Measurements from ENCODE around the gene DIO1.

The DIO1 gene

DNA sequence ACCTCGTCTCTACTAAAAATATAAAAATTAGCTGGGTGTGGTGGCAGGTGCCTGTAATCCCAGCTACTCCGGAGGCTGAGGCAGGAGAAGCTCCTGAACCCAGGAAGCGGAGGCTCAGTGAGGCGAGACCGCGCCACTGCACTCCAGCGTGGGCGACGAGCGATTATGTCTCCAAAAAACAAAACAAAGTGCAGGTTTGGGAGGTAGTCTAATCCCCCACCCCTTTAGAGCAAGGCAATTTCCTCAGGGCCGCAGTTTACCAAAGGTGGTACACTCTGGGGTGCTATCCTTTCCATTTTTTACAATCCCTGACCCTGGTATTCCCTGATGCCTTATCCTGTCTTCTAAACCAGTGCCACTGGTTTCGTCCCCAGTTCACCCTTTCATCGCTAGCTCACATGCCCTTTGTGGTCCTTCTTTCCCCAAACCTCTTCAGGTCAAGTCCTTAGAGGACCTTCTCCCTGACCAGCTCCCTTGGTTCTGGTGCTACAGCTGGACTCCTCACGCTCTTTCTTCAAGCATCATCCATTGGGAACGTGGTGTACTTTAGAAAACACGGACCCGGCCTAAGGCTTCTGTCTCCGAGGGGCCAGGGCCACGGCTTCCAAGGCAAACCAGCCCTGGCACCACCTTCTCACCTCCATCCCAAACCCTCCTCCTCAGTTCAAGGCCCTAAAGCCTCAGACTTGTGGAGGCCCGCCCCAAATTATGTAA lies 50.6 kb downstream of the DIO1 start:
- TF ChIP-seq, protein P1, sequence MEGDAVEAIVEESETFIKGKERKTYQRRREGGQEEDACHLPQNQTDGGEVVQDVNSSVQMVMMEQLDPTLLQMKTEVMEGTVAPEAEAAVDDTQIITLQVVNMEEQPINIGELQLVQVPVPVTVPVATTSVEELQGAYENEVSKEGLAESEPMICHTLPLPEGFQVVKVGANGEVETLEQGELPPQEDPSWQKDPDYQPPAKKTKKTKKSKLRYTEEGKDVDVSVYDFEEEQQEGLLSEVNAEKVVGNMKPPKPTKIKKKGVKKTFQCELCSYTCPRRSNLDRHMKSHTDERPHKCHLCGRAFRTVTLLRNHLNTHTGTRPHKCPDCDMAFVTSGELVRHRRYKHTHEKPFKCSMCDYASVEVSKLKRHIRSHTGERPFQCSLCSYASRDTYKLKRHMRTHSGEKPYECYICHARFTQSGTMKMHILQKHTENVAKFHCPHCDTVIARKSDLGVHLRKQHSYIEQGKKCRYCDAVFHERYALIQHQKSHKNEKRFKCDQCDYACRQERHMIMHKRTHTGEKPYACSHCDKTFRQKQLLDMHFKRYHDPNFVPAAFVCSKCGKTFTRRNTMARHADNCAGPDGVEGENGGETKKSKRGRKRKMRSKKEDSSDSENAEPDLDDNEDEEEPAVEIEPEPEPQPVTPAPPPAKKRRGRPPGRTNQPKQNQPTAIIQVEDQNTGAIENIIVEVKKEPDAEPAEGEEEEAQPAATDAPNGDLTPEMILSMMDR (IDR thresholded peaks at IDR 0.05; ENCODE audit: control extremely low read depth, extremely low read depth, low read depth, missing control alignments): no peak
- no peak for DNase-seq (ENCODE audit: extremely low spot score)
- ChIA-PET CTCF (interaction anchor here (0.9 to 3.2 kb wide), 15 partner anchors 8 to 110 kb away, joined by 3 to 24 read pairs (median 5); partner anchors contain the start of gene NDC1), POLR2A (interaction anchor here (0.9 to 2.0 kb wide), 3 partner anchors 12 to 255 kb away, joined by 3 to 21 read pairs (median 4); partner anchors contain the start of genes CYB5RL, MRPL37 and YIPF1)

DNA sequence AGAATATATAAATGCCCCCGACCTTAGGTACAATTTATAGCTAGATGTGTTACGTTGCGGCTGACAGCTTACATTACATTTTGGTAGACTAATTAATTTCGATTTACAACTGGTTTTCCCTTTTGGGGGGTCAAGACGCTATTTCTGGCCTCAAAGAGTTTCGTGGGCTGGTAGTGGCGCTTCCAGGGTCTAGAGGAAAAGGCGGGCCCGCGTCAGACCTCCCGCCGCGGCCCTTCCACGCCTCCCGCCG lies 51.1 kb downstream of the DIO1 start:
- DNase-seq (ENCODE audit: extremely low spot score): no peak
- CTCF ChIA-PET: interaction anchor here (0.9 to 3.2 kb wide), 15 partner anchors 8 to 107 kb away, joined by 3 to 24 read pairs (median 5); partner anchors contain the start of gene NDC1
- TF ChIP-seq, protein P1 (IDR thresholded peaks at IDR 0.05; ENCODE audit: control extremely low read depth, extremely low read depth, low read depth, missing control alignments): no peak
- POLR2A ChIA-PET: interaction anchor here (0.7 to 2.0 kb wide), 5 partner anchors 11 to 255 kb away, joined by 3 to 21 read pairs (median 3); partner anchors contain the start of genes CYB5RL, MRPL37, TCEANC2 and TMEM59

GRCh38 chr1:53945433-53946251 lies 51.7 kb downstream of the DIO1 start, which contains the start of gene IFT25:
TSS of gene IFT25 (minus strand) at chr1:53945699. CDS start at chr1:53940082, 5,617 bp downstream.
- peak; percentile 95 for DNase-seq (ENCODE audit: extremely low spot score)
- CTCF ChIA-PET: interaction anchor here (0.6 to 3.2 kb wide), 22 partner anchors 9 to 136 kb away, joined by 3 to 24 read pairs (median 3); partner anchors contain the start of gene NDC1
- POLR2A ChIA-PET: interaction anchor here (0.5 to 2.0 kb wide), 9 partner anchors 11 to 254 kb away, joined by 3 to 21 read pairs (median 3); partner anchors contain the start of genes CYB5RL, MRPL37, TCEANC2 and TMEM59
- TF ChIP-seq, protein P1 (IDR thresholded peaks at IDR 0.05; ENCODE audit: control extremely low read depth, extremely low read depth, low read depth, missing control alignments): no peak

GRCh38 chr1:53946252-53947171 lies 52.5 kb downstream of the DIO1 start, which contains the start of gene LRRC42:
TSS of gene LRRC42 (plus strand) at chr1:53946350. CDS start at chr1:53952000, 5,650 bp downstream.
- CTCF ChIA-PET: interaction anchor here (0.7 to 6.0 kb wide), 19 partner anchors 10 to 135 kb away, joined by 3 to 85 read pairs (median 4); no protein-coding TSS in a partner anchor
- TF ChIP-seq, protein P1 (IDR thresholded peaks at IDR 0.05; ENCODE audit: control extremely low read depth, extremely low read depth, low read depth, missing control alignments): peak; percentile 33
- POLR2A ChIA-PET: interaction anchor here (0.6 to 2.0 kb wide), 4 partner anchors 18 to 1123 kb away, joined by 3 to 21 read pairs (median 4); partner anchors contain the start of gene YIPF1
- peak; percentile 95 for DNase-seq (ENCODE audit: extremely low spot score)

GRCh38 chr1:53947172-53947907 lies 53.4 kb downstream of the DIO1 start:
- ChIA-PET POLR2A (no interaction called here), CTCF (interaction anchor here (0.9 to 6.0 kb wide), 9 partner anchors 9 to 106 kb away, joined by 3 to 85 read pairs (median 4); no protein-coding TSS in a partner anchor)
- TF ChIP-seq, protein P1 (IDR thresholded peaks at IDR 0.05; ENCODE audit: control extremely low read depth, extremely low read depth, low read depth, missing control alignments): no peak
- DNase-seq (ENCODE audit: extremely low spot score): no peak
